HepG2 (cell line): ENCODE results near the gene DLX6. TPM values are rescaled to one million over a fixed set of nuclear protein-coding genes. Genes with fewer than 3 reads are reported as not detected.

ENCODE experiments used
- ARHGAP35 ChIP-seq: sonication (generic); formaldehyde crosslinking; IDR thresholded peaks from 2 replicates; pipeline ENCODE4 v1.9.0; 2022; ENCODE audit warnings: mild to moderate bottlenecking, inconsistent platforms, moderate library complexity, missing genetic modification reagents, borderline replicate concordance
- ATF5 ChIP-seq: sonication (generic); formaldehyde crosslinking; IDR thresholded peaks from 2 replicates; pipeline ENCODE4 v1.4.0; 2020; ENCODE audit warnings: mild to moderate bottlenecking, low read depth, missing genetic modification reagents
- CCAR2 ChIP-seq: fragments of 200-400 bp; formaldehyde crosslinking; optimal IDR thresholded peaks from 2 replicates; pipeline ENCODE3; 2018; ENCODE audit warnings: low read depth, mild to moderate bottlenecking, low read length, moderate library complexity
- GATAD2A ChIP-seq: IDR thresholded peaks from 2 replicates; pipeline ENCODE4 v1.6.1; 2016
- HCFC1 ChIP-seq: fragments of 150-350 bp; IDR thresholded peaks from 2 replicates; pipeline ENCODE4 v1.6.1; 2014; ENCODE audit warnings: low read depth, low read length
- HNRNPH1 ChIP-seq: fragments of 200-400 bp; formaldehyde crosslinking; optimal IDR thresholded peaks from 2 replicates; pipeline ENCODE3; 2017; ENCODE audit warnings: mild to moderate bottlenecking, low read depth, low read length
- NFYB ChIP-seq: sonication (generic); formaldehyde crosslinking; IDR thresholded peaks from 2 replicates; pipeline ENCODE4 v1.4.0; 2020; ENCODE audit warnings: missing genetic modification reagents
- ONECUT2 ChIP-seq: sonication (generic); formaldehyde crosslinking; IDR thresholded peaks from 2 replicates; pipeline ENCODE4 v1.4.0; 2020; ENCODE audit warnings: missing genetic modification reagents
- PHB2 ChIP-seq: fragments of 450-650 bp; IDR thresholded peaks from 2 replicates; pipeline ENCODE4 v1.6.1; 2018; ENCODE audit not compliant: partially characterized antibody
- RAD51 ChIP-seq: fragments of 450-650 bp; IDR thresholded peaks from 2 replicates; pipeline ENCODE4 v1.6.1; 2016; ENCODE audit warnings: borderline replicate concordance
- RFXANK ChIP-seq: IDR thresholded peaks from 2 replicates; pipeline ENCODE4 v1.6.1; 2016
- SALL1 ChIP-seq: sonication (generic); formaldehyde crosslinking; IDR thresholded peaks from 2 replicates; pipeline ENCODE4 v1.8.0; 2022; ENCODE audit warnings: mild to moderate bottlenecking, missing genetic modification reagents
- SP5 ChIP-seq: IDR thresholded peaks from 2 replicates; pipeline ENCODE4 v1.6.1; 2016; ENCODE audit warnings: low read depth, borderline replicate concordance
- TRIM24 ChIP-seq: sonication (generic); formaldehyde crosslinking; IDR thresholded peaks from 2 replicates; pipeline ENCODE4 v1.8.0; 2022; ENCODE audit warnings: mild to moderate bottlenecking, missing genetic modification reagents
- U2AF2 ChIP-seq: fragments of 200-400 bp; formaldehyde crosslinking; IDR thresholded peaks from 2 replicates; pipeline ENCODE4 v1.6.1; 2017; ENCODE audit warnings: low read depth, mild to moderate bottlenecking, low read length
- USF2 ChIP-seq, 2 experiments: sonication (generic) in 1 of 2; formaldehyde crosslinking in 1 of 2; IDR thresholded peaks; 2 replicates each; pipeline versions ENCODE4 v1.5.1 to v1.6.1; 2011 to 2020; ENCODE audit warnings: borderline replicate concordance in 1 of 2, low read depth in 1 of 2, low read length in 1 of 2, mild to moderate bottlenecking in 1 of 2, missing genetic modification reagents in 1 of 2, moderate library complexity in 1 of 2
- ZGPAT ChIP-seq: IDR thresholded peaks from 2 replicates; pipeline ENCODE4 v1.6.1; 2016; ENCODE audit warnings: mild to moderate bottlenecking
- ZMYM4 ChIP-seq: sonication (generic); formaldehyde crosslinking; IDR thresholded peaks from 2 replicates; pipeline ENCODE4 v1.8.1; 2023; ENCODE audit warnings: mild to moderate bottlenecking, missing genetic modification reagents
- ZNF160 ChIP-seq: sonication (generic); formaldehyde crosslinking; IDR thresholded peaks from 2 replicates; pipeline ENCODE4 v1.8.0; 2022; ENCODE audit warnings: mild to moderate bottlenecking, inconsistent platforms, missing genetic modification reagents
- ZNF251 ChIP-seq: sonication (generic); formaldehyde crosslinking; IDR thresholded peaks from 2 replicates; pipeline ENCODE4 v1.9.0; 2021; ENCODE audit warnings: mild to moderate bottlenecking, missing genetic modification reagents
- ZNF543 ChIP-seq: sonication (generic); formaldehyde crosslinking; IDR thresholded peaks from 2 replicates; pipeline ENCODE4 v1.4.0; 2020; ENCODE audit warnings: mild to moderate bottlenecking, missing genetic modification reagents
- ZNF775 ChIP-seq: sonication (generic); formaldehyde crosslinking; IDR thresholded peaks from 2 replicates; pipeline ENCODE4 v1.4.0; 2020; ENCODE audit warnings: missing genetic modification reagents, mild to moderate bottlenecking, moderate library complexity, borderline replicate concordance
- polyA plus RNA-seq, 8 experiments: library from polyadenylated mRNA; depleted of rRNA in 3 of 8; stranded (reverse) in 7 of 8; unstranded in 1 of 8; fragments of >200 nt; fragmentation: Illumina TruSeq in 4 of 8; extraction: Trizol in 4 of 8; gene quantifications; 2 replicates each; pipeline versions ENCODE4 v1.2.1 to v1.2.3, GENCODE V29; 2011 to 2016; ENCODE audit warnings: low read depth in 4 of 8, missing spikeins in 1 of 8, mixed read lengths in 1 of 8; ENCODE audit not compliant: insufficient read depth in 1 of 8
- total RNA-seq, 5 experiments: library from RNA; depleted of rRNA; stranded (reverse); fragments of >200 nt; fragmentation: Illumina TruSeq; extraction: Trizol; gene quantifications; 2 replicates each; pipeline ENCODE4 v1.2.3, GENCODE V29; 2016; ENCODE audit warnings: low read depth in 1 of 5
- TF ChIP-seq, protein P1 (sequence below): sonication (generic); formaldehyde crosslinking; IDR thresholded peaks from 2 replicates; pipeline ENCODE4 v1.4.0; 2020; ENCODE audit warnings: missing genetic modification reagents
- TF ChIP-seq, protein P2 (sequence below): sonication (generic); formaldehyde crosslinking; IDR thresholded peaks from 2 replicates; pipeline ENCODE4 v1.8.1; 2023; ENCODE audit warnings: missing genetic modification reagents, mild to moderate bottlenecking, borderline replicate concordance

DLX6 gene
- total and polyA plus RNA-seq, 2 of the 13 experiments (the other 11 are each of a cell fraction or from before 2014, with no cell fraction given), result 3.5 to 5.5 TPM

DNA sequence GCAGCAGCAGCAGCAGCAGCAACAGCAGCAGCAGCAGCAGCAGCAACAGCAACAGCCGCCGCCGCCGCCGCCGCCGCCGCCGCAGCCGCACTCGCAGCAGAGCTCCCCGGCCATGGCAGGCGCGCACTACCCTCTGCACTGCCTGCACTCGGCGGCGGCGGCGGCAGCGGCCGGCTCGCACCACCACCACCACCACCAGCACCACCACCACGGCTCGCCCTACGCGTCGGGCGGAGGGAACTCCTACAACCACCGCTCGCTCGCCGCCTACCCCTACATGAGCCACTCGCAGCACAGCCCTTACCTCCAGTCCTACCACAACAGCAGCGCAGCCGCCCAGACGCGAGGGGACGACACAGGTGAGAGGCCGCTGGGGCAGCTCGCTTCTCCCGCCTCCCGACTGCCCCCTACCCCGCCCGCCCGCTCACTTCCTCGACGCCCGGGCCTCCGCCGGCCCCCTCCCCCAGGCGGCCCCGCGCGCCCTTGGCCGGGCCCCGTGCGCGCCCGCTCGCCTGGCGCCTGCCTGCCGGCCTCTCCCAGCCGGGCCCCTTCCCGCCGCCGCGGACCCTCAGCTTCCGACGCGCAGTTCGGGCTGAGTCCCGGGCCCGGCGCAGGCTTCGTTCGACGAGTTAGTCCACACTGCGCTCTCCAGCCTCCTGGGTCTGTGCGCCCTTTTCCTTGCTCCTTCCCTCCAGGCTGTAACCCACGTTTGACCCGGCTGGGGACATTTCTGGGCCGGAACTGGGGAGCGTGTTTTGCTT is 882 bp downstream of the DLX6 start (continued):
- TF ChIP-seq SP5 (0 out of 2 replicates have a peak, but pooled peaks have one; percentile 17), GATAD2A (CRISPR knock-in tag) (no peak), RAD51 (no peak), ATF5 (CRISPR knock-in tag) (no peak), U2AF2 (no peak), USF2 (IDR thresholded peaks at IDR 0.05; ENCODE audit: low read depth, low read length) (no peak), USF2 (CRISPR knock-in tag; IDR thresholded peaks at IDR 0.05; ENCODE audit: borderline replicate concordance) (no peak), ZNF543 (CRISPR knock-in tag) (no peak), SALL1 (CRISPR knock-in tag) (peak; percentile 53; the same call in 1 of the 2 replicates), ZNF160 (peak; percentile 14; the same call in 1 of the 2 replicates), TRIM24 (CRISPR knock-in tag) (no peak), HCFC1 (no peak), HNRNPH1 (no peak), ONECUT2 (CRISPR knock-in tag) (peak; percentile 19; the same call in 1 of the 2 replicates), NFYB (CRISPR knock-in tag) (no peak), CCAR2 (no peak), ARHGAP35 (no peak), PHB2 (no peak), ZGPAT (peak; percentile 18; the same call in 1 of the 2 replicates), ZNF251 (no peak), ZNF775 (CRISPR knock-in tag) (no peak), RFXANK (no peak), ZMYM4 (peak; percentile 63; the same call in 1 of the 2 replicates)
- TF ChIP-seq, protein P1, sequence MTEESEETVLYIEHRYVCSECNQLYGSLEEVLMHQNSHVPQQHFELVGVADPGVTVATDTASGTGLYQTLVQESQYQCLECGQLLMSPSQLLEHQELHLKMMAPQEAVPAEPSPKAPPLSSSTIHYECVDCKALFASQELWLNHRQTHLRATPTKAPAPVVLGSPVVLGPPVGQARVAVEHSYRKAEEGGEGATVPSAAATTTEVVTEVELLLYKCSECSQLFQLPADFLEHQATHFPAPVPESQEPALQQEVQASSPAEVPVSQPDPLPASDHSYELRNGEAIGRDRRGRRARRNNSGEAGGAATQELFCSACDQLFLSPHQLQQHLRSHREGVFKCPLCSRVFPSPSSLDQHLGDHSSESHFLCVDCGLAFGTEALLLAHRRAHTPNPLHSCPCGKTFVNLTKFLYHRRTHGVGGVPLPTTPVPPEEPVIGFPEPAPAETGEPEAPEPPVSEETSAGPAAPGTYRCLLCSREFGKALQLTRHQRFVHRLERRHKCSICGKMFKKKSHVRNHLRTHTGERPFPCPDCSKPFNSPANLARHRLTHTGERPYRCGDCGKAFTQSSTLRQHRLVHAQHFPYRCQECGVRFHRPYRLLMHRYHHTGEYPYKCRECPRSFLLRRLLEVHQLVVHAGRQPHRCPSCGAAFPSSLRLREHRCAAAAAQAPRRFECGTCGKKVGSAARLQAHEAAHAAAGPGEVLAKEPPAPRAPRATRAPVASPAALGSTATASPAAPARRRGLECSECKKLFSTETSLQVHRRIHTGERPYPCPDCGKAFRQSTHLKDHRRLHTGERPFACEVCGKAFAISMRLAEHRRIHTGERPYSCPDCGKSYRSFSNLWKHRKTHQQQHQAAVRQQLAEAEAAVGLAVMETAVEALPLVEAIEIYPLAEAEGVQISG (CRISPR knock-in tag), result peak; percentile 88
- TF ChIP-seq, protein P2, sequence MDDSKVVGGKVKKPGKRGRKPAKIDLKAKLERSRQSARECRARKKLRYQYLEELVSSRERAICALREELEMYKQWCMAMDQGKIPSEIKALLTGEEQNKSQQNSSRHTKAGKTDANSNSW (CRISPR knock-in tag), result no peak; the same call in 1 of the 2 replicates
